Measurements from ENCODE around the gene USP34.
A peak's percentile ranks its signal among the peaks of the same experiment; 100 is the strongest.
"Not testable (repeated sequence)": the region's sequence is repeated elsewhere in the genome, so short reads cannot be mapped to it uniquely, and the experiment has no call there.

USP34 gene

GRCh38 chr2:61470965-61471904 is at the start of gene USP34:
TSS of gene USP34 (minus strand) at chr2:61471087. CDS start at chr2:61470692, 395 bp downstream.
- peak; percentile 89 for DNase-seq (ENCODE audit: low spot score)

GRCh38 chr2:61520261-61520660 is 49.4 kb upstream of the USP34 start:
- DNase-seq (ENCODE audit: low spot score), result no peak

- no peak for DNase-seq (ENCODE audit: low spot score)
Observed at GRCh38 chr2:61512768-61513398, 42.0 kb upstream of the USP34 start.

- DNase-seq (ENCODE audit: low spot score), result no peak
Observed at GRCh38 chr2:61510674-61511671, 40.1 kb upstream of the USP34 start.

- no peak for DNase-seq (ENCODE audit: low spot score)
Observed at GRCh38 chr2:61504949-61505348, 34.1 kb upstream of the USP34 start.

GRCh38 chr2:61499060-61499459 is 28.2 kb upstream of the USP34 start:
- DNase-seq (ENCODE audit: low spot score), result no peak

- DNase-seq (ENCODE audit: low spot score), result no peak
Observed at GRCh38 chr2:61493523-61493942, 22.6 kb upstream of the USP34 start.

- DNase-seq (ENCODE audit: low spot score), result no peak
Observed at GRCh38 chr2:61492476-61492875, 21.6 kb upstream of the USP34 start.

- no peak for DNase-seq (ENCODE audit: low spot score)
Observed at GRCh38 chr2:61485281-61485680, 14.4 kb upstream of the USP34 start.

GRCh38 chr2:61478086-61478485 is 7.2 kb upstream of the USP34 start:
- no peak for DNase-seq (ENCODE audit: low spot score)

GRCh38 chr2:61476929-61477589 is 6.2 kb upstream of the USP34 start:
- DNase-seq (ENCODE audit: low spot score), result not testable (repeated sequence)

GRCh38 chr2:61471905-61472805 is 1.3 kb upstream of the USP34 start:
- DNase-seq (ENCODE audit: low spot score), result no peak

- DNase-seq (ENCODE audit: low spot score), result peak; percentile 91
Observed at GRCh38 chr2:61470122-61470951, 550 bp downstream of the USP34 start.

- no peak for DNase-seq (ENCODE audit: low spot score)
Observed at GRCh38 chr2:61469424-61470121, 1.3 kb downstream of the USP34 start.

- not testable (repeated sequence) for DNase-seq (ENCODE audit: low spot score)
Observed at GRCh38 chr2:61468231-61468630, 2.7 kb downstream of the USP34 start.

- no peak for DNase-seq (ENCODE audit: low spot score)
Observed at GRCh38 chr2:61465045-61465444, 5.8 kb downstream of the USP34 start.

GRCh38 chr2:61463769-61464475 is 7.0 kb downstream of the USP34 start:
- DNase-seq (ENCODE audit: low spot score), result no peak

- DNase-seq (ENCODE audit: low spot score), result no peak
Observed at GRCh38 chr2:61461404-61461803, 9.5 kb downstream of the USP34 start.
